ENCODE measurements around the gene SIRT3. TPM values are rescaled to one million over a fixed set of nuclear protein-coding genes. Genes with fewer than 3 reads are reported as not detected.
"Not testable (repeated sequence)": the region's sequence is repeated elsewhere in the genome, so short reads cannot be mapped to it uniquely, and the experiment has no call there.

The SIRT3 gene
- total RNA-seq, 2 experiments from 2014 or later = 19.6 to 23.3 TPM

GRCh38 chr11:189843-190311 lies 46.3 kb downstream of the SIRT3 start:
- POLR2A ChIA-PET = interaction anchor here (0.7 kb wide), 1 partner anchor 18 kb away, joined by 5 read pairs; the partner anchor contains the start of genes BET1L and RIC8A
- H3K4me3 Mint-ChIP-seq; H3K36me3 Mint-ChIP-seq (ENCODE audit: low read depth); CTCF ChIA-PET; H3K9me3 Mint-ChIP-seq (ENCODE audit: low read depth); intact Hi-C loops (cut with DNase I, micrococcal nuclease); H3K27me3 Mint-ChIP-seq; H3K27ac Mint-ChIP-seq: not testable (repeated sequence)
- DNase-seq (peak; percentile 71), ATAC-seq (peak; percentile 86)
- peaks cover 12% of the 10 kb centered on the region for H3K4me1 Mint-ChIP-seq

GRCh38 chr11:189200-189783 lies 46.9 kb downstream of the SIRT3 start:
- not testable (repeated sequence) for H3K27ac Mint-ChIP-seq

GRCh38 chr11:180242-180641 lies 55.9 kb downstream of the SIRT3 start:
- POLR2A ChIA-PET, CTCF ChIA-PET: not testable (repeated sequence)

More at GRCh38 chr11:189200-189783, 46.9 kb downstream of the SIRT3 start:
- intact Hi-C loops (cut with DNase I, micrococcal nuclease); H3K9me3 Mint-ChIP-seq (ENCODE audit: low read depth); H3K27me3 Mint-ChIP-seq; CTCF ChIA-PET; H3K36me3 Mint-ChIP-seq (ENCODE audit: low read depth); H3K4me3 Mint-ChIP-seq; ATAC-seq: not testable (repeated sequence)
- DNase-seq = peak; percentile 15
- POLR2A ChIA-PET = interaction anchor here (0.7 kb wide), 1 partner anchor 18 kb away, joined by 5 read pairs; the partner anchor contains the start of genes BET1L and RIC8A
- peaks cover 12% of the 10 kb centered on the region for H3K4me1 Mint-ChIP-seq

More at GRCh38 chr11:180242-180641, 55.9 kb downstream of the SIRT3 start:
- H3K27me3 Mint-ChIP-seq; H3K27ac Mint-ChIP-seq; DNase-seq; H3K9me3 Mint-ChIP-seq (ENCODE audit: low read depth); ATAC-seq; intact Hi-C loops (cut with DNase I, micrococcal nuclease); H3K4me1 Mint-ChIP-seq; H3K4me3 Mint-ChIP-seq; H3K36me3 Mint-ChIP-seq (ENCODE audit: low read depth): not testable (repeated sequence)

Other genes starting within 250 kb of the SIRT3 start
- not detected for gene SCGB1C1, start 43.3 kb downstream of the SIRT3 start, total RNA-seq
- 10 to 100 TPM; 45.5 to 49.4 TPM for gene BET1L, start 28.9 kb downstream of the SIRT3 start, total RNA-seq
- 100 to 1,000 TPM; 104 to 124 TPM for gene RIC8A, start 28.6 kb downstream of the SIRT3 start, total RNA-seq
- gene PSMD13, start 634 bp upstream of the SIRT3 start, total RNA-seq = 100 to 1,000 TPM; 134 to 212 TPM
- gene NLRP6, start 42.1 kb upstream of the SIRT3 start, total RNA-seq = under 1 TPM; 0.32 to 0.57 TPM
- gene PGGHG, start 52.8 kb upstream of the SIRT3 start, total RNA-seq = 10 to 100 TPM; 73.4 to 82.3 TPM
- gene IFITM5, start 63.2 kb upstream of the SIRT3 start, total RNA-seq = not detected
- 100 to 1,000 TPM; 451 to 474 TPM for gene IFITM2, start 71.5 kb upstream of the SIRT3 start, total RNA-seq
- gene IFITM1, start 77.7 kb upstream of the SIRT3 start, total RNA-seq = 100 to 1,000 TPM; 248 to 285 TPM
- gene IFITM3, start 84.5 kb upstream of the SIRT3 start, total RNA-seq = 100 to 1,000 TPM in 1 of 2 experiments, 10 to 100 TPM in 1; 77.5 to 122 TPM
- 1 to 10 TPM; 3.8 to 6.6 TPM for gene B4GALNT4, start 133.2 kb upstream of the SIRT3 start, total RNA-seq
- under 1 TPM; 0.07 to 0.18 TPM for gene PKP3, start 157.9 kb upstream of the SIRT3 start, total RNA-seq
- 10 to 100 TPM; 33.0 to 34.9 TPM for gene SIGIRR, start 178.7 kb upstream of the SIRT3 start, total RNA-seq
- gene ANO9, start 205.7 kb upstream of the SIRT3 start, total RNA-seq = 10 to 100 TPM; 31.7 to 38.8 TPM
- gene PTDSS2, start 213.9 kb upstream of the SIRT3 start, total RNA-seq = 10 to 100 TPM; 14.8 to 18.8 TPM